GM23338 (cell line): ENCODE results near the gene FYCO1.

Experiments
- CREB1 ChIP-seq: fragments of 250-450 bp; sonication (Bioruptor Pico); IDR thresholded peaks from 2 replicates; pipeline ENCODE4 v1.5.0; 2020; ENCODE audit warnings: low read depth, mild to moderate bottlenecking, moderate library complexity
- CTCF ChIP-seq, 2 experiments: fragments of 200-600 bp in 1 of 2; sonication (generic) in 1 of 2; conservative IDR thresholded peaks; 2 replicates each; pipeline versions ENCODE4 v1.5.1 to v1.6.1; 2016 to 2017; ENCODE audit warnings: antibody characterized with exemption in 2 of 2, low read depth in 2 of 2, mild to moderate bottlenecking in 2 of 2, moderate library complexity in 1 of 2
- ETS1 ChIP-seq: IDR thresholded peaks from 2 replicates; pipeline ENCODE4 v1.6.1; 2016; ENCODE audit warnings: antibody characterized with exemption
- EZH2 ChIP-seq: fragments of 200-600 bp; sonication (generic); IDR thresholded peaks from one replicate; pipeline ENCODE4 v1.8.0; 2017; ENCODE audit warnings: antibody characterized with exemption, mild to moderate bottlenecking, low read depth; ENCODE audit not compliant: unreplicated experiment
- JUNB ChIP-seq: IDR thresholded peaks from one replicate; pipeline ENCODE4 v1.6.1; 2016; ENCODE audit warnings: antibody characterized with exemption; ENCODE audit not compliant: unreplicated experiment
- POLR2AphosphoS5 ChIP-seq: IDR thresholded peaks from 2 replicates; pipeline ENCODE4 v1.6.1; 2016; ENCODE audit warnings: antibody characterized with exemption, low read depth
- ZNF331 ChIP-seq: fragments of 250-450 bp; sonication (Bioruptor Pico); IDR thresholded peaks from 2 replicates; pipeline ENCODE4 v1.5.0; 2020; ENCODE audit warnings: low read depth, mild to moderate bottlenecking, moderate library complexity
- TF ChIP-seq, protein P1 (sequence below): IDR thresholded peaks from one replicate; pipeline ENCODE4 v1.6.1; 2018; ENCODE audit warnings: antibody characterized with exemption; ENCODE audit not compliant: unreplicated experiment

- TF ChIP-seq CTCF (conservative IDR thresholded peaks at IDR 0.05; ENCODE audit: low read depth in 2 of 2), result no peak
- no peak for TF ChIP-seq EZH2
- TF ChIP-seq POLR2AphosphoS5, result no peak
- TF ChIP-seq CREB1 (CRISPR knock-in tag), result no peak
- TF ChIP-seq ZNF331, result no peak
- no peak for TF ChIP-seq JUNB
- TF ChIP-seq ETS1, result no peak
- TF ChIP-seq, protein P1, sequence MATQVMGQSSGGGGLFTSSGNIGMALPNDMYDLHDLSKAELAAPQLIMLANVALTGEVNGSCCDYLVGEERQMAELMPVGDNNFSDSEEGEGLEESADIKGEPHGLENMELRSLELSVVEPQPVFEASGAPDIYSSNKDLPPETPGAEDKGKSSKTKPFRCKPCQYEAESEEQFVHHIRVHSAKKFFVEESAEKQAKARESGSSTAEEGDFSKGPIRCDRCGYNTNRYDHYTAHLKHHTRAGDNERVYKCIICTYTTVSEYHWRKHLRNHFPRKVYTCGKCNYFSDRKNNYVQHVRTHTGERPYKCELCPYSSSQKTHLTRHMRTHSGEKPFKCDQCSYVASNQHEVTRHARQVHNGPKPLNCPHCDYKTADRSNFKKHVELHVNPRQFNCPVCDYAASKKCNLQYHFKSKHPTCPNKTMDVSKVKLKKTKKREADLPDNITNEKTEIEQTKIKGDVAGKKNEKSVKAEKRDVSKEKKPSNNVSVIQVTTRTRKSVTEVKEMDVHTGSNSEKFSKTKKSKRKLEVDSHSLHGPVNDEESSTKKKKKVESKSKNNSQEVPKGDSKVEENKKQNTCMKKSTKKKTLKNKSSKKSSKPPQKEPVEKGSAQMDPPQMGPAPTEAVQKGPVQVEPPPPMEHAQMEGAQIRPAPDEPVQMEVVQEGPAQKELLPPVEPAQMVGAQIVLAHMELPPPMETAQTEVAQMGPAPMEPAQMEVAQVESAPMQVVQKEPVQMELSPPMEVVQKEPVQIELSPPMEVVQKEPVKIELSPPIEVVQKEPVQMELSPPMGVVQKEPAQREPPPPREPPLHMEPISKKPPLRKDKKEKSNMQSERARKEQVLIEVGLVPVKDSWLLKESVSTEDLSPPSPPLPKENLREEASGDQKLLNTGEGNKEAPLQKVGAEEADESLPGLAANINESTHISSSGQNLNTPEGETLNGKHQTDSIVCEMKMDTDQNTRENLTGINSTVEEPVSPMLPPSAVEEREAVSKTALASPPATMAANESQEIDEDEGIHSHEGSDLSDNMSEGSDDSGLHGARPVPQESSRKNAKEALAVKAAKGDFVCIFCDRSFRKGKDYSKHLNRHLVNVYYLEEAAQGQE, result no peak
Observed at GRCh38 chr3:45884368-45885201, 111.0 kb downstream of the FYCO1 start.
